HG02943 (cell line): ENCODE measurements around the gene INTS7.
"Not testable (repeated sequence)": the region's sequence is repeated elsewhere in the genome, so short reads cannot be mapped to it uniquely, and the experiment has no call there.

Experiments used
- ATAC-seq: cut with Tn5 transposase; IDR thresholded peaks from one replicate; pipeline ENCODE4 v1.9.1; 2021; ENCODE audit warnings: mild to moderate bottlenecking, low read depth, moderate library complexity; ENCODE audit not compliant: unreplicated experiment

INTS7 gene

GRCh38 chr1:212035835-212036605 is 663 bp upstream of the INTS7 start:
- ATAC-seq: peak; percentile 9

GRCh38 chr1:212034516-212035122 is 738 bp downstream of the INTS7 start:
- peak; percentile 2 for ATAC-seq

DNA sequence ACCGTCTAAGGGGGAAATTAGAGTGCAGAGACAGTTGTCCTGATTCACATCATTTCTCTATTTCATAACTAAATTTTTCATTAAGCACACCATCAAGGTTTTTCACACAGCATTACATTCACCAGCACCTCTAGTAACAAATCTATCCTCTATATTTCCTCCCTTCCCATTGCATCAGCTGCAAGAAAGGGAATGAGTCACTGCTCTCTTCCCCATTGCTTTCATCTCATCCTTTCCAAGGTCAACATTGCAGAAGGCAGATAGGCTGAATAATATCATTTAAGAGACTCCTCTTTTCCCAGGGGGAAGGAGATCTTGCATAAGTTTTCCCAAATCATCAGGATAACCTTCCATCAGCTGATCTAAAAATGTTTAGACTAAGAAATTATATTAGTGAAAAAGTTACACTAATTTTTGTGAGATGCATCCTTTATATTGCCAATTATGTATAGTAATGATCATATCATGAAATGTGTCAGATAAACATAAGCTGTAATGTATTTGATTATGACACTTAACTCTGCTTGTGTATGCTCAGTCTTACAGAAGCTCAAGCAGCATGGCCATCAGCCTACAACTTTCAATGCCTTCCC is 4.3 kb downstream of the INTS7 start:
- no peak for ATAC-seq

- not testable (repeated sequence) for ATAC-seq
Measured at GRCh38 chr1:212027727-212028126, 7.6 kb downstream of the INTS7 start.

- no peak for ATAC-seq
Measured at GRCh38 chr1:212024469-212025149, 10.7 kb downstream of the INTS7 start.

GRCh38 chr1:212022908-212023307 is 12.4 kb downstream of the INTS7 start:
- not testable (repeated sequence) for ATAC-seq

- ATAC-seq: no peak
Measured at GRCh38 chr1:212021563-212021962, 13.8 kb downstream of the INTS7 start.

DNA sequence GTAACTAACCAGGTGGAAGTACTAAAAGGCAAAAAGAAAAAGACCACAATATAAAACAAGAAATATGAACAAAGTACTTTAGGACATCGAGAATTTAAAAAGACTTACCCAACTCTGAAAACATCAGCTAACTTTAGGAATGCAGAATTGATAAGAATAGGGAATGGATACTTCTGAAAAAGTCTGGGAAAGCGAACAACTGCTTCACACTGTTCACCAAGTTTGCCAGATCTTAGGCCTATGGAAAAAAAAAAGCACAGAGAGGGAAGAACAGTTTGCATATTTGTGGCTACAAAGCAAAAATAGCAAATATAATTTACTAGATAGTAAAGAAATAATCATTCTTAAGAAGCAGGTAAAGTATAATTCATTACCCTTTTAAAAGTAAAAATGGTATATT is 14.4 kb downstream of the INTS7 start:
- no peak for ATAC-seq

DNA sequence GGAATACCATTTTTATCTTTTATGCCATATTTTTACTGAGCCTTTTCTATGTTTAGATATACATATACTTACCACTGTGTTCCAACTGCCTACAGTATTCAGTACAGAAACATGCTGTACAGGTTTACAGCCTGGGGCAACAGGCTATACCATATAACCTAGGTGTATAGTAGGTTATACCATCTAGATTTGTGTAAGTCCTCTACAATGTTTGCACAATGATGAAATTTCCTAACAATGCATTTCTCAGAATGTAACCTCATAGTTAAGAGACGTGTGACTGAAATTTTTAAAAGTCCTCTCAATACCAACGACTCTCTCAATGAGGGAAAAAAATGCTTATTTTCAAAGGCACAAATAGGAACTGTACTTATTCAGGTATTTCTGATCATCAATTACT is 21.7 kb downstream of the INTS7 start:
- no peak for ATAC-seq

- ATAC-seq: no peak
Measured at GRCh38 chr1:212012034-212012740, 23.2 kb downstream of the INTS7 start.

DNA sequence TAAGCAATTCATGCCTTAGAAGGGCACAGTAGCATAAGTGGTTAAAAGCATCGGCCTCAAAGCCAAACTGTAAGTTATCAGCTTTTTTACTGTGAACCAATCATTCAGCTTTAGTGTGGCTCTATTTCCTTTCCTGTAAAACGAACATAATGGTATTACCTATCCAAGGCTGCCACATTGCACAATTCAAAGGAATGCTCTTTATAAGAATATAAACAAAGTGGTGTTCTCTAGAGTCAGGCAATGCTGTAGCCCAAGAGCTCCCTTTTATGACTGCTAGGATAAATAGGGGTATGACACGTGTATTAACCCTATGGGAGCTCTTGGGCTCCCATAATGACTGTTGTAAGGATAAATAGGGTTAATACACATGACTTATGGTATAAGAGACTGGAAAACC is 25.4 kb downstream of the INTS7 start:
- ATAC-seq: no peak

GRCh38 chr1:212009561-212009960 is 25.8 kb downstream of the INTS7 start:
- no peak for ATAC-seq

GRCh38 chr1:212007886-212008285 is 27.5 kb downstream of the INTS7 start:
- ATAC-seq: no peak

GRCh38 chr1:212007178-212007577 is 28.2 kb downstream of the INTS7 start:
- ATAC-seq: no peak

DNA sequence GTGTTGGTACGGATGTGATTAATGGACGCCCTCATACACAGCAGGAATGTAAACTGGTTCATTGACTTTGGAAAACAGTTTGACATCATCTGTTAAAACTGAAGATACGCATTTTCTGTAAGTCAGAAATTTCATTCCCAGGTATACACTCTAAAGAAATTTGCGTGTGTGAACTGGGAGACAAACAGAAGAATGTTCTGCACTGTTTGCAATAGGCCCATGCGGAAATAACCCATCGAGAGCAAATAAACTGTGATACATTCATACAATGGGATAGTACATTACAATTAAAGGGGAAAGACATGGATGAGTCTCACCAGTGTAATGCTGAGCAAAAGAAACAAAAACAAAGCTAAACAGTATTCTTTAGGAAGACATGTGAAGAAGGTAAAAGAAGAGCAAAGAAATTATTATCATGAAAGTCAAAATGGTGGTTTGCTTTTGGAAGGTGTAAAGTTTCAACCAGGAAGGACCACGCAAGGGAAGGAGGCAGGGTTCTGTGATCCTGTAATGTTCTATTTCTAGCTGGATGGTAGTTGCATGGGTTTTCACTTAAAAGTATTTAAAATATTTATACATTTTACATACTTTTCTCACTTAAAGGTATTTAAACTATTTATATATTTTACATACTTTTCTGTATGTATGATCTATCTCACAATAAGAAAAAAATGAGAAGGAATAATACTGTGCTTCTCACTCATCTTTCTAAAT is 30.3 kb downstream of the INTS7 start:
- no peak for ATAC-seq

- ATAC-seq: no peak
Measured at GRCh38 chr1:212002536-212002935, 32.8 kb downstream of the INTS7 start.

GRCh38 chr1:211997426-211997825 is 37.9 kb downstream of the INTS7 start:
- ATAC-seq: not testable (repeated sequence)

GRCh38 chr1:211991695-211992094 is 43.7 kb downstream of the INTS7 start:
- no peak for ATAC-seq

DNA sequence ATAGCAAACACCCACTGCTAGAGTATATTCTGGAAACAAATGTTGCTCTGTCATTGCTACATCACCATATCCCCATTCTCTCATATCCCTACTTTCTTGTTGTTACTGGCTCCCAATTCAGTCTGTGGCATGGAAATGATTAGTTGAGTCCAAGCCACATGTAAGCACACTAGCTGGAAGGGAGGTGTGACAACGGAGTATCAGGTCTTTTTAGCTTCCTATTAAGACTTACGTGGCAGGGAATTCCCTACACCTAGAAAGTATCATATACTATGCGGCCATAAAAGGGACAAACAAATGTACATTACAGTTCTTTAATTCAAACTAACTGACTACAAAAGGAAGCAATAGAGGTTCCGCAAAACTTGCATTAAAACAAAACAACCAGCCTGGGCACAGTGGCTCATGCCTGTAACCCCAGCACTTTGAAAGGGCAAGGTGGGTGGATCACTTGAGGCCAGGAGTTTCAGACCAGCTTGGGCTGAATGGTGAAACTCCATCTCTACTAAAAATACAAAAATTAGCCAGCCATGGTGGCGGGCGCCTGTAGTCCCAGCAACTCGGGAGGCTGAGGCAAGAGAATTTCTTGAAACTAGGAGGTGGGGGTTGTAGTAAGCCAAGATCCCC is 48.6 kb downstream of the INTS7 start:
- no peak for ATAC-seq
